ENCODE data around the gene SMIM30.

- TF ChIP-seq CTCF (IDR thresholded peaks at IDR 0.05) = no peak
- TF ChIP-seq EZH2phosphoT487 (IDR thresholded peaks at IDR 0.05) = no peak
Observed at GRCh38 chr7:113128031-113128430, 9.7 kb upstream of the SMIM30 start.

Measured in neural progenitor cell (in vitro differentiated cells).